Measurements from ENCODE around the gene FAM219B. TPM values are rescaled to one million over a fixed set of nuclear protein-coding genes. Genes with fewer than 3 reads are reported as not detected.

FAM219B gene
- polyA plus RNA-seq, 4 donors: 52.4 to 59.7 (median 57.6) TPM

DNA sequence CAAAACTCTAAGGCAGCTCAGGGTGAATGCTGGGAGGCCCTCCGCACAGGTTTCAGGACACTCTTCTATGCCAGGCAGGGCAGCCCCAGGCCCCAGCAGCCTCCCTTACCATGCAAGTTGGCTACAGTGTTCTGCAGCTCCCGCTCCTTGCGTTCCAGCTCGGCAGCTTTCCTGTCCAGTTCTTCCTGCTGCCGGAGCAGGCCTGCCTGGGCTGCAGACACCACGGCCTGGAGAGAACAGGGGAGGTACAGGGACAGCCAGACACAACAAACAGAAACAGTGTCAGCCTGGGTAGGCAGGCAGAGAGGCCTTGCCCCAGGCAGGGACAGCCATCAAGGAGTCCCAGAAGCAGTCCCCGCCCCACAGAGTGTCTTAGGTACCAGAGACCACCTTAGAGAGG is 54.7 kb downstream of the FAM219B start:
- DNase-seq (ENCODE audit: low read depth in 4 of 4, low spot score in 2 of 4): no peak

DNA sequence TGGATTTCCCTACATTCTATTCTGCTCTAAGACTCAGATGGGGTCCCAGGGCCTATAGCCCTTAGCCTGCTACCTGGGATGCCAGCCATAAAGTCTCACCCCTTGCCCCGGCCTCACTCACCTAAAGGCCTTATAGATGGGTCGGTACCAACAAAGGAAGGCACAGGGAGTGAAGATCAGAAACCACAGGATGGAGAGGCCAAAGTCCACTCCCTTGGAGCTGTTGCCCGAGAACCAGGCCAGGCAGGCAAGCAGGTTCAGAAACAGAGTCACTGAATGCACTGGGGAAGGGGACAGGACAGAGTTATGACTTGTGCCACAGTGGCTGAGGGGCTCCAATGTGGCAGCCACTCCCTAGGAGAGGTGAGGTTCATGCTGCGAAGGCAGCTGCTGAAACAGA is 56.3 kb downstream of the FAM219B start:
- no peak for DNase-seq (ENCODE audit: low read depth in 4 of 4, low spot score in 2 of 4)

Other genes with a start within 250 kb of the FAM219B start
- 10 to 100 TPM; 37.5 to 43.0 (median 40.6) TPM for gene EDC3, start 210.8 kb downstream of the FAM219B start, polyA plus RNA-seq (ENCODE audit: insufficient read length in 4 of 4)
- under 1 TPM in 1 of 4 donors, not detected in 3; 0.20 TPM for gene CYP1A1, start 181.3 kb downstream of the FAM219B start, polyA plus RNA-seq (ENCODE audit: insufficient read length in 4 of 4)
- under 1 TPM; 0.10 to 0.25 (median 0.19) TPM for gene CYP1A2, start 158.0 kb downstream of the FAM219B start, polyA plus RNA-seq (ENCODE audit: insufficient read length in 4 of 4)
- 10 to 100 TPM; 45.4 to 51.3 (median 46.4) TPM for gene CSK, start 124.8 kb downstream of the FAM219B start, polyA plus RNA-seq (ENCODE audit: insufficient read length in 4 of 4)
- not detected for gene LMAN1L, start 94.0 kb downstream of the FAM219B start, polyA plus RNA-seq (ENCODE audit: insufficient read length in 4 of 4)
- under 1 TPM in 1 of 4 donors, not detected in 3; 0.07 TPM for gene CPLX3, start 80.2 kb downstream of the FAM219B start, polyA plus RNA-seq (ENCODE audit: insufficient read length in 4 of 4)
- gene ULK3, start 63.7 kb downstream of the FAM219B start, polyA plus RNA-seq (ENCODE audit: insufficient read length in 4 of 4): 10 to 100 TPM; 30.5 to 36.2 (median 33.7) TPM
- 10 to 100 TPM; 68.4 to 78.0 (median 72.7) TPM for gene SCAMP2, start 33.5 kb downstream of the FAM219B start, polyA plus RNA-seq (ENCODE audit: insufficient read length in 4 of 4)
- gene MPI, start 16.8 kb downstream of the FAM219B start, polyA plus RNA-seq (ENCODE audit: insufficient read length in 4 of 4): 10 to 100 TPM; 60.5 to 76.7 (median 63.1) TPM
- 100 to 1,000 TPM; 191 to 233 (median 208) TPM for gene COX5A, start 31.2 kb upstream of the FAM219B start, polyA plus RNA-seq (ENCODE audit: insufficient read length in 4 of 4)
- 1 to 10 TPM; 2.0 to 3.4 (median 2.9) TPM for gene RPP25, start 49.9 kb upstream of the FAM219B start, polyA plus RNA-seq (ENCODE audit: insufficient read length in 4 of 4)
- 10 to 100 TPM; 19.5 to 30.0 (median 25.7) TPM for gene SCAMP5, start 88.7 kb upstream of the FAM219B start, polyA plus RNA-seq (ENCODE audit: insufficient read length in 4 of 4)
- gene PPCDC, start 116.7 kb upstream of the FAM219B start, polyA plus RNA-seq (ENCODE audit: insufficient read length in 4 of 4): 10 to 100 TPM; 11.1 to 15.1 (median 14.3) TPM

Measured in left renal cortex interstitium (tissue), 4 donors.